Prostate gland (tissue), 2 donors: ENCODE results near the gene HTR7. TPM values are rescaled to one million over a fixed set of nuclear protein-coding genes. Genes with fewer than 3 reads are reported as not detected.

Experiments used
- DNase-seq: peaks from one replicate; pipeline ENCODE4 v3.0.0-alpha.2; 2019; ENCODE audit warnings: low spot score
- H3K27ac ChIP-seq, 2 donors: fragments of 200-600 bp; sonication (generic); 2 replicates each; pipeline ENCODE4 v1.5.1; 2017 to 2019
- H3K27me3 ChIP-seq: fragments of 200-600 bp; sonication (generic); replicated peaks from 2 replicates; pipeline ENCODE4 v1.5.1; 2019; ENCODE audit not compliant: insufficient read depth
- H3K36me3 ChIP-seq, 2 donors: fragments of 200-600 bp; sonication (generic); 1 replicate in 1 of 2; 2 replicates in 1 of 2; pipeline versions ENCODE4 v1.5.1 to v1.8.1; 2017 to 2019
- H3K4me1 ChIP-seq: fragments of 200-600 bp; sonication (generic); replicated peaks from 2 replicates; pipeline ENCODE4 v1.5.1; 2019
- H3K4me3 ChIP-seq, 2 donors: fragments of 200-600 bp; sonication (generic); 2 replicates each; pipeline ENCODE4 v1.5.1; 2017 to 2019
- H3K9me3 ChIP-seq: fragments of 200-600 bp; sonication (generic); 2 replicates; pipeline ENCODE4 v1.5.1; 2017
- CTCF ChIP-seq, 4 experiments: fragments of 200-600 bp in 2 of 4; fragments of 450-650 bp in 2 of 4; sonication (generic) in 2 of 4; IDR thresholded peaks; 1 replicate in 3 of 4; 2 replicates in 1 of 4; pipeline ENCODE4 v1.5.1; 2016 to 2019; ENCODE audit warnings: antibody characterized with exemption in 4 of 4, mild to moderate bottlenecking in 2 of 4, moderate library complexity in 2 of 4
- POLR2A ChIP-seq: fragments of 450-650 bp; IDR thresholded peaks from one replicate; pipeline ENCODE4 v1.6.1; 2016; ENCODE audit warnings: antibody characterized with exemption, mild to moderate bottlenecking
- POLR2AphosphoS5 ChIP-seq: sonication (generic); formaldehyde crosslinking; IDR thresholded peaks from one replicate; pipeline ENCODE4 v1.6.1; 2017; ENCODE audit warnings: antibody characterized with exemption
- WGBS: methylation state at CpG from one replicate; pipeline ENCODE4 v1.1.5; 2018; 5-methylcytosine and 5-hydroxymethylcytosine counted together
- intact Hi-C: fragments of 100-400 bp; cut with DNase I; formaldehyde crosslinking; loops from one replicate; pipeline ENCODE4 v1.14.2; 2022
- total RNA-seq, 2 donors: library from RNA; depleted of rRNA; stranded (reverse); fragments of >200 nt; gene quantifications; one replicate each; pipeline ENCODE4 v1.1.0, GENCODE V29; 2016

HTR7 gene
- total RNA-seq, 2 donors from 2014 or later: 0.77 to 3.5 TPM

GRCh38 chr10:90751107-90751997 is 106.5 kb downstream of the HTR7 start:
- intact Hi-C loops: loop anchor here (10.0 kb wide), 1 partner anchor 103 kb away; the partner anchor contains the start of gene HTR7

GRCh38 chr10:90746829-90747228 is 111.0 kb downstream of the HTR7 start:
- TF ChIP-seq CTCF (IDR thresholded peaks at IDR 0.05) (no peak), POLR2AphosphoS5 (no peak), POLR2A (no peak)
- H3K36me3 ChIP-seq: no peaks in the 10 kb centered on the region
- DNase-seq: no peak
- intact Hi-C loops: no loop called here
- H3K27me3 ChIP-seq: no peaks in the 10 kb centered on the region
- no peak overlapping the region for H3K27ac ChIP-seq
- no peaks in the 10 kb centered on the region for H3K9me3 ChIP-seq
- 65% methylated on average over 3 of the region's 3 CpGs for WGBS
- H3K4me1 ChIP-seq: no peaks in the 10 kb centered on the region
- H3K4me3 ChIP-seq: no peak overlapping the region

More at GRCh38 chr10:90751107-90751997, 106.5 kb downstream of the HTR7 start:
- Histone ChIP-seq H3K4me3 (no peak overlapping the region), H3K27ac (no peak overlapping the region), H3K27me3 (no peaks in the 10 kb centered on the region), H3K9me3 (no peaks in the 10 kb centered on the region), H3K36me3 (no peaks in the 10 kb centered on the region), H3K4me1 (no peaks in the 10 kb centered on the region)
- DNase-seq: peak; percentile 14
- TF ChIP-seq POLR2AphosphoS5: no peak
- TF ChIP-seq POLR2A: no peak
- peak; percentile 23 to 69 (median 64) for TF ChIP-seq CTCF (IDR thresholded peaks at IDR 0.05)
- WGBS: 22% methylated on average over 4 of the region's 4 CpGs

DNA sequence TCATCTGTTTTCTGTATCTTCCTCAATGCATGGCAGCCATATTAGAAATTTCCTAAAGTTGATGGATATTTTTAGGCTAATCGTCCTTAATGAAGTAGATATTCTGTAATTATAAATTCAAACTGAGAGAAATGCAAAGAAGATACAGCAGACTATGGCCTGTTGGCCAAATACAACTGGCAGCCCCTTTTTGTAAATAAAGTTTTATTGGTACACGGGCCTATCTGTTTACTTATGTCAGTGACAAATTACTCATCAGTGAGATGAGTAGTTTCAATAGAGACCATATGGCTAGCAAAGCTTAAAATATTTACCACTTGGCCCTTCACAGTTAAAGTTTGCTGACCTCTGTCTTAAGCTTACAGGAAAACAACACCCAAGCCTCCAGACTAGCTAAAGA is 112.3 kb downstream of the HTR7 start:
- no peak overlapping the region for H3K4me3 ChIP-seq
- WGBS: 18% methylated on average over 2 of the region's 2 CpGs
- no peak for DNase-seq
- H3K27me3 ChIP-seq: no peaks in the 10 kb centered on the region
- H3K27ac ChIP-seq: no peak overlapping the region
- H3K9me3 ChIP-seq: no peaks in the 10 kb centered on the region
- intact Hi-C loops: no loop called here
- TF ChIP-seq CTCF (IDR thresholded peaks at IDR 0.05): no peak
- TF ChIP-seq POLR2A: no peak
- H3K4me1 ChIP-seq: no peaks in the 10 kb centered on the region
- no peaks in the 10 kb centered on the region for H3K36me3 ChIP-seq

DNA sequence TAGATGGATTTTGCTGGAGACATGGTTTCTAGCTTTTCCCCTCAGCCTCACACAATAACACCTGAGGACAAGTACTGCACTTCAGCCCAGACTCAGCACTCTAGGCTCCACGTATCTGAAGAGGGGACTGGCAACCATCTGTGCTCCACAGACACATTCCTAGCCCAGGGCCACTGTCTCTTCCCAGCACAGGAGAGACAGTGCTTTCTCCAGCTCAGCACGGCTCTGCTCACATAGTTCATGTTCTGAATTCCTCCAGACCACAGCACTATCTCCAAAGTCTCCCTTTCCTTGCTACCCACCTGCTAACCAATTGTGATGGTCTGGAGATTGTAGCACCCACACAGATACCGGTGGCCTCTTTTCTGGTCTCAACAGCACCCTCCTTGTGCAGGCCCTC is 114.5 kb downstream of the HTR7 start:
- Histone ChIP-seq H3K4me1 (no peaks in the 10 kb centered on the region), H3K27ac (no peak overlapping the region), H3K36me3 (no peaks in the 10 kb centered on the region), H3K4me3 (no peak overlapping the region), H3K9me3 (no peaks in the 10 kb centered on the region), H3K27me3 (no peaks in the 10 kb centered on the region)
- DNase-seq: no peak
- intact Hi-C loops: no loop called here
- no peak for TF ChIP-seq CTCF (IDR thresholded peaks at IDR 0.05)
- no peak for TF ChIP-seq POLR2AphosphoS5
- no peak for TF ChIP-seq POLR2A
- 92% methylated on average over 3 of the region's 3 CpGs for WGBS
